Choroid plexus epithelial cell (primary cell): Measurements from ENCODE around the gene GSTM2.

Experiments
- DNase-seq: peaks from one replicate; pipeline ENCODE4 v3.0.0-alpha.2; 2010; ENCODE audit warnings: low read depth
- H3K4me3 ChIP-seq: 2 replicates; pipeline ENCODE4 v1.5.1; 2011; ENCODE audit warnings: low read depth, mild to moderate bottlenecking, control low read depth, low read length, moderate library complexity
- TF ChIP-seq, protein P1 (sequence below): conservative IDR thresholded peaks from 2 replicates; pipeline ENCODE4 v1.5.1; 2011; ENCODE audit warnings: low read depth, mild to moderate bottlenecking, control low read depth, inconsistent platforms, low read length, moderate library complexity

Gene GSTM2

DNA sequence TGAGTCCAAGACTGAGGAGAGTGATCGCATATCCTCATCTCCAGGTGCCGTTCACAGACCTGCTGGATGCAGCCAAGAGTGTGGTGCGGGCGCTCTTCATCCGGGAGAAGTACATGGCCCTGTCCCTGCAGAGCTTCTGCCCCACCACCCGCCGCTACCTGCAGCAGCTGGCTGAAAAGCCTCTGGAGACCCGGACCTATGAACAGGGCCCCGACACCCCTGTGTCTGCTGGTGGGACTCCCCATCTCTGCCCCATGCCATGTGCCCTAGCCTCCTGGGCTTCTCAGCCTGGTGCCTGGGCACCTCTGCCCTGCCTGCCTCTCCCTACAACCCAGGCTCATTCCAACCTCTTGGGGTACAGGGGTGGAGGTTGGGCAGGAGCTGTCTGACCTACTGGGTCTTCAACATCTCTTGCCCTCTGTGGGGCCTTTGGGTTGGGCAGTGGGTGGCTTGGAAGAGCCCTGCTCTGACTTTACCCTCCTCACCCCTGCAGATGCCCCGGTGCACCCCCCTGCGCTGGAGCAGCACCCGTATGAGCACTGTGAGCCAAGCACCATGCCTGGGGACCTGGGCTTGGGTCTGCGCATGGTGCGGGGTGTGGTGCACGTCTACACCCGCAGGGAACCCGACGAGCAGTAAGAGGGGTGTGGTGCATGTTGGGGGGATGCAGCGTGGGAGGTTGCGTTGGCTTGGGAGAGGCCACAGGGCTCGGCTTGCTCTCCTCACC lies 41.0 kb upstream of the GSTM2 start:
- no peak for DNase-seq
- no peak overlapping the region for H3K4me3 ChIP-seq
- TF ChIP-seq, protein P1, sequence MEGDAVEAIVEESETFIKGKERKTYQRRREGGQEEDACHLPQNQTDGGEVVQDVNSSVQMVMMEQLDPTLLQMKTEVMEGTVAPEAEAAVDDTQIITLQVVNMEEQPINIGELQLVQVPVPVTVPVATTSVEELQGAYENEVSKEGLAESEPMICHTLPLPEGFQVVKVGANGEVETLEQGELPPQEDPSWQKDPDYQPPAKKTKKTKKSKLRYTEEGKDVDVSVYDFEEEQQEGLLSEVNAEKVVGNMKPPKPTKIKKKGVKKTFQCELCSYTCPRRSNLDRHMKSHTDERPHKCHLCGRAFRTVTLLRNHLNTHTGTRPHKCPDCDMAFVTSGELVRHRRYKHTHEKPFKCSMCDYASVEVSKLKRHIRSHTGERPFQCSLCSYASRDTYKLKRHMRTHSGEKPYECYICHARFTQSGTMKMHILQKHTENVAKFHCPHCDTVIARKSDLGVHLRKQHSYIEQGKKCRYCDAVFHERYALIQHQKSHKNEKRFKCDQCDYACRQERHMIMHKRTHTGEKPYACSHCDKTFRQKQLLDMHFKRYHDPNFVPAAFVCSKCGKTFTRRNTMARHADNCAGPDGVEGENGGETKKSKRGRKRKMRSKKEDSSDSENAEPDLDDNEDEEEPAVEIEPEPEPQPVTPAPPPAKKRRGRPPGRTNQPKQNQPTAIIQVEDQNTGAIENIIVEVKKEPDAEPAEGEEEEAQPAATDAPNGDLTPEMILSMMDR = no peak

DNA sequence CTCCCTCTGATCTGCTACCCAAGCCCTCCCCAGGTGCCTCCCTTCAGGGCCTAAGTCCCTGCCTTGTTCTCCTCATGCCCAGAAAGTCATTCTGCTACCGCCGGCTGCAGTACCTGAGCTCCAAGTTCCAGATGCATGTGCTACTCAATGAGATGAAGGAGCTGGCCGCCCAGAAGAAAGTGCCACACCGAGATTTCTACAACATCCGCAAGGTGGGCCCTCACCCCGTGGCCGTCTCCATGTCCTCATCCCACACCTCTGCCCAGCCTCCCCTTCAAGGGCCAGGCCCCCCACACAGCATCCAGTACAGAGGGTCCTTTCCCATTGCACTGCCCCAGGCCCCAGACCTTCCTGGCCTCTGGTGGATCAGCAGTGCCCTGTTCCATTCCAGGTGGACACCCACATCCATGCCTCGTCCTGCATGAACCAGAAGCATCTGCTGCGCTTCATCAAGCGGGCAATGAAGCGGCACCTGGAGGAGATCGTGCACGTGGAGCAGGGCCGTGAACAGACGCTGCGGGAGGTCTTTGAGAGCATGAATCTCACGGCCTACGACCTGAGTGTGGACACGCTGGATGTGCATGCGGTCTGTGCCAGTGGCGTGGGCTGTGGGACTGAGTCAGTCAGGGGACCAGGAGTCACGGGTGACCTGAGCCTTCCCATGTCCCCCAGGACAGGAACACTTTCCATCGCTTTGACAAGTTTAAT lies 40.0 kb upstream of the GSTM2 start:
- no peak for DNase-seq
- no peak overlapping the region for H3K4me3 ChIP-seq
- TF ChIP-seq, protein P1 = no peak

DNA sequence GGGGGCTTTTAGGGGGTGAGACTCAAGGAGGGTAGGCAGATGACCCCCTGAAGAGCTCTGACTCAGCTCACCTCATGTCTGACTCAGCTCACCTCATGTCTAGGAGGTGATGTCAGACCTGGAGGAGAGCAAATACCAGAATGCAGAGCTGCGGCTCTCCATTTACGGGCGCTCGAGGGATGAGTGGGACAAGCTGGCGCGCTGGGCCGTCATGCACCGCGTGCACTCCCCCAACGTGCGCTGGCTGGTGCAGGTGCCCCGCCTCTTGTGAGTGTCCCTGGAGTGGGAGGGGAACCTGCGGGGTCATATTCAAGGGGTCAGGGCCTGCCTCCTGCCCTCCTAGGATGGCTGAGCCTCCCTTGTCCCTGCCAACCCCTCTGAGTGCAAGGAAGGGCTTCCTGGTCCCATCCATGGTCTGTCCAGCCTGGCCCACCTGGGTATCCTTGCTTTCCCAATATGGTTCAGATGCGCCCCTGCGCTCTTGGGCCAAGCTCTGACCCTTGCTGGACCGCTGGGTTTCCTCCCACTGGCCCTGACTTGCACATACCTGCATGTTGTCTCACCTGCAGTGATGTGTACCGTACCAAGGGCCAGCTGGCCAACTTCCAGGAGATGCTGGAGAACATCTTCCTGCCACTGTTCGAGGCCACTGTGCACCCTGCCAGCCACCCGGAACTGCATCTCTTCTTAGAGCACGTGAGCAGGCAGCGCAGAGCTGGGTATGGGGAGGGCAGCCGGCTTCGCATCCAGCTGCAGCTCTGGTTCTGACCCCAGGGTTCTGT lies 39.1 kb upstream of the GSTM2 start:
- TF ChIP-seq, protein P1 = no peak
- peak; percentile 56 for DNase-seq
- no peak overlapping the region for H3K4me3 ChIP-seq

DNA sequence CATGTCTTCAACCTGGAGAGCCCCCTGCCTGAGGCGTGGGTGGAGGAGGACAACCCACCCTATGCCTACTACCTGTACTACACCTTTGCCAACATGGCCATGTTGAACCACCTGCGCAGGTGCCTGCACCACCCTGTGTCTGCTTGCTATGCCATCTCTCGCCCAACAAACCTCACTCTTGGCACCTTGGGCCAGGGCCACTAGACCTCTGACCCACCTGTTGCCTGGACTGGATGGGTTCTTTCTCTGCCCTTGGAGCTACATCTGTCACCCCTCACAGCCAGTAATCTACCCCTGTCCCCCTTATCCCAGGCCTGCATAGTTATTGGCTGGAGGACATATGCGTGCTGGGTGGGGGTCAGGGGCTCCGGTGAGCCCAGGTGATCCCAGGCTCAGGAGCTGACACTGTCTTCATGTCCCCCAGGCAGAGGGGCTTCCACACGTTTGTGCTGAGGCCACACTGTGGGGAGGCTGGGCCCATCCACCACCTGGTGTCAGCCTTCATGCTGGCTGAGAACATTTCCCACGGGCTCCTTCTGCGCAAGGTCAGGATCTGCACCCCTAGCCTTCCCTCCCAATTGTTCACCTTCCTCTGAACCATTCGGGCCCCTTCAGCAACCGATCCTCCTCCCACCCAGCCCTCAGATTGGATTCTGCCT lies 38.4 kb upstream of the GSTM2 start:
- H3K4me3 ChIP-seq = no peak overlapping the region
- no peak for DNase-seq
- TF ChIP-seq, protein P1 = no peak

DNA sequence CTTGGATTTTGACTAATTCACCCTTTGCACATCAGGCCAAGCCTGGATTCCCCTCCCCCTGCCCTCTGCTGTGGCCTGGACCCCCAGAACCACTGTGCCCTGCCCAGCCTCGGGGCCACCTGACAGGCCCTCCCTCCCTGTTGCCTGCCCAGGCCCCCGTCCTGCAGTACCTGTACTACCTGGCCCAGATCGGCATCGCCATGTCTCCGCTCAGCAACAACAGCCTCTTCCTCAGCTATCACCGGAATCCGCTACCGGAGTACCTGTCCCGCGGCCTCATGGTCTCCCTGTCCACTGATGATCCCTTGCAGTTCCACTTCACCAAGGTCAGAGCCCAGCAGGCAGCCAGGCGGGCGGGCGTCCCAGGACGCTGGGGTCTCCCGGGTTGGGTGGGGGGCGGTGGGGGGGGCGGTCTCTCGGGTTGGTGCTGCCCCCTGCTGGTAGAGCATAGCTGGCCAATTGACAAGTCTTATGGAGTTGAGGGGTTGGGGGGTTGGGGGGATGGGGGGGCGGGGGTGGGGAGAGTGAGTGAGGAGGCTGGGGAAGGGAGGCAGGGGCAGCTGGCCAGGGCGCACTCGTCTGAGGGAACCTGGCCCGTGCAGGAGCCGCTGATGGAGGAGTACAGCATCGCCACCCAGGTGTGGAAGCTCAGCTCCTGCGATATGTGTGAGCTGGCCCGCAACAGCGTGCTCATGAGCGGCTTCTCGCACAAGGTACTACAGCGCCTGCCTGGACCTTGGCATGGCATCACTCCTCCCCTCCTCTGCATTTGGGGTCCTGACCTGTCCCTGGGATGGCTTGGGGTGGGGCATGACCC lies 37.6 kb upstream of the GSTM2 start:
- DNase-seq = no peak
- H3K4me3 ChIP-seq = no peak overlapping the region
- TF ChIP-seq, protein P1 = peak; percentile 35

DNA sequence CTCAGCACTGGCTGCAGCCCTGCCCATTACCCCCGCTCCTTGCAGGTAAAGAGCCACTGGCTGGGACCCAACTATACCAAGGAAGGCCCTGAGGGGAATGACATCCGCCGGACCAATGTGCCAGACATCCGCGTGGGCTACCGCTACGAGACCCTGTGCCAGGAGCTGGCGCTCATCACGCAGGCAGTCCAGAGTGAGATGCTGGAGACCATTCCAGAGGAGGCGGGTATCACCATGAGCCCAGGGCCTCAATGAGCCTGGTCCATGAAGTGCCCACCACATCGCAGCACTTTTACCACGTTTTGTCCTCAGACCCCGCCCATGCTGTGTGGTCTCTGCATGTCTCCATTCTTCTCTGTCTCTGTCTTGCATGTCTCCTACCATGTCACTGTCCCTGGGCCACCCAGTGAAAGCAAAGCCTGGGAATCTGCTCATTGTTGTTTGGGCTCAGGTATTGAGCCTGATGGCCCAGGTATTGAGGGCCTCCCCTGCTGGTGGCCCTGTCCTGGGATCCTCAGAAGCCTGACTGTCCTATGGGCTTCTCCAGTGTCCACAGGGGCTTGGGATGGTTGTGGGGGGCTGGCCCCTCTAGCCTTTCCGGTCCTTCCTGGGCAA lies 36.9 kb upstream of the GSTM2 start:
- no peak overlapping the region for H3K4me3 ChIP-seq
- DNase-seq = no peak
- TF ChIP-seq, protein P1 = no peak
